ENCODE data around the gene SCN5A.

GRCh38 chr3:38609386-38610111, 39.9 kb downstream of the SCN5A start:
- TF ChIP-seq CTCF (IDR thresholded peaks at IDR 0.05) (no peak), POLR2A (IDR thresholded peaks at IDR 0.05; ENCODE audit: low read depth) (no peak), POLR2AphosphoS5 (IDR thresholded peaks at IDR 0.05) (no peak), EP300 (IDR thresholded peaks at IDR 0.05) (no peak)
